ENCODE data around the gene XXYLT1. TPM values are rescaled to one million over a fixed set of nuclear protein-coding genes. Genes with fewer than 3 reads are reported as not detected.
A peak's percentile ranks its signal among the peaks of the same experiment; 100 is the strongest.

Gene XXYLT1
- total and polyA plus RNA-seq, 10 of the 15 experiments (the other 5 are each of a cell fraction or from before 2014, with no cell fraction given), result 1.2 to 14.2 (median 9.3) TPM

GRCh38 chr3:195259475-195260279 lies 11.3 kb downstream of the XXYLT1 start (continued):
- TF ChIP-seq ZNF592 (IDR thresholded peaks at IDR 0.05) (no peak; the same call in 1 of the 2 replicates), CREM (IDR thresholded peaks at IDR 0.05; ENCODE audit: low read depth) (0 out of 2 replicates have a peak, but pooled peaks have one; percentile 50), STAT1 (conservative IDR thresholded peaks at IDR 0.05) (peak; percentile 91; the same call in 1 of the 2 replicates), RB1 (IDR thresholded peaks at IDR 0.05; ENCODE audit: borderline replicate concordance) (peak; percentile 77; the same call in 1 of the 2 replicates), GATAD2B (conservative IDR thresholded peaks at IDR 0.05; ENCODE audit: low read depth) (peak; percentile 98), IKZF2 (IDR thresholded peaks at IDR 0.05) (peak; percentile 91 to 93)

- 55% methylated on average over 7 of the region's 7 CpGs for WGBS (ENCODE audit: insufficient coverage, insufficient replicate concordance, low lambda C conversion rate, missing lambda C conversion rate)
- H3K4me2 ChIP-seq (ENCODE audit: control insufficient read depth, insufficient read depth), result peak overlapping the region; percentile 67
- peak overlapping the region; percentile 73 for H3K9ac ChIP-seq (ENCODE audit: control insufficient read depth, insufficient read depth, low read length)
- no peaks in the 10 kb centered on the region for H4K20me1 ChIP-seq (ENCODE audit: control insufficient read depth, insufficient read depth)
- ChIA-PET SMC1A (ENCODE audit: uncharacterized antibody, unreplicated experiment) (interaction anchor here (0.7 to 2.9 kb wide), 14 partner anchors 51 to 587 kb away, joined by 3 to 24 read pairs (median 5); partner anchors contain the start of genes FAM43A and LSG1), CTCF (interaction anchor here (0.6 to 5.2 kb wide), 11 partner anchors 11 to 588 kb away, joined by 3 to 35 read pairs (median 3); partner anchors contain the start of genes LSG1 and XXYLT1), RAD21 (ENCODE audit: unreplicated experiment) (interaction anchor here (0.6 to 2.4 kb wide), 15 partner anchors 9 to 587 kb away, joined by 3 to 18 read pairs (median 4); partner anchors contain the start of genes LSG1 and PPP1R2), POLR2A (interaction anchor here (0.5 to 1.5 kb wide), 6 partner anchors 11 to 576 kb away, joined by 3 to 6 read pairs (median 4); no protein-coding TSS in a partner anchor)
- peak overlapping the region; percentile 85 for H3K27ac ChIP-seq (ENCODE audit: control insufficient read depth, insufficient read depth)
- H2AFZ ChIP-seq (ENCODE audit: control insufficient read depth, low read depth, low read length), result peak overlapping the region; percentile 25; the same call in 1 of the 2 replicates
- no TSS peak for BruUV-seq (replicated peaks)
- no peak for TF ChIP-seq NBN (IDR thresholded peaks at IDR 0.05)
- TF ChIP-seq FOXM1 (IDR thresholded peaks at IDR 0.05; ENCODE audit: low read depth, low read length), result peak; percentile 5; the same call in 1 of the 2 replicates
- FAIRE-seq (no peak), ATAC-seq (peak; percentile 50), DNase-seq (ENCODE audit: low read depth, low spot score) (no peak)
- H3K9me3 ChIP-seq (replicated peaks; ENCODE audit: control insufficient read depth, insufficient read depth, low read length), result no peaks in the 10 kb centered on the region
- peaks cover 15% of the 10 kb centered on the region for H3K79me2 ChIP-seq (ENCODE audit: control insufficient read depth, insufficient read depth, low read length)
- no peaks in the 10 kb centered on the region for H3K36me3 ChIP-seq (ENCODE audit: control insufficient read depth in 2 of 2, insufficient read depth in 2 of 2, low read length in 1 of 2)
- no peaks in the 10 kb centered on the region for H3K27me3 ChIP-seq (replicated peaks in 1 of 2; ENCODE audit: control insufficient read depth in 2 of 2, insufficient read depth in 2 of 2, low read length in 1 of 2)
- in situ Hi-C loops (cut with MboI), result loop anchor here (5.0 to 10.0 kb wide), 3 partner anchors 112 to 924 kb away; no protein-coding TSS in a partner anchor
- peaks cover 21% of the 10 kb centered on the region for H3K4me1 ChIP-seq (ENCODE audit: control insufficient read depth, insufficient read depth, low read length)
- H3K4me3 ChIP-seq, result peak overlapping the region; percentile 48; the same call in 1 of the 2 replicates
- intact Hi-C loops (cut with micrococcal nuclease; ENCODE audit: unreplicated experiment), result loop anchor here (1.0 to 2.0 kb wide), 3 partner anchors 54 to 130 kb away; no protein-coding TSS in a partner anchor
Measured at GRCh38 chr3:195259154-195259474, 11.8 kb downstream of the XXYLT1 start.
